ENCODE results near the gene STIM1.

GRCh38 chr11:3830730-3831129 is 24.7 kb upstream of the STIM1 start:
- TF ChIP-seq EZH2 (IDR thresholded peaks at IDR 0.05) (no peak), POLR2AphosphoS5 (IDR thresholded peaks at IDR 0.05; ENCODE audit: borderline replicate concordance, low read depth, low read length) (no peak), FOXP2 (optimal IDR thresholded peaks at IDR 0.05; ENCODE audit: control extremely low read depth, extremely low read length, insufficient read depth) (no peak)
